ENCODE data around the gene ADORA2A. TPM values are rescaled to one million over a fixed set of nuclear protein-coding genes. Genes with fewer than 3 reads are reported as not detected.
A peak's percentile ranks its signal among the peaks of the same experiment; 100 is the strongest.

The ADORA2A gene
- total and polyA plus RNA-seq, 10 of the 15 experiments (the other 5 are each of a cell fraction or from before 2014, with no cell fraction given) = 0.69 to 31.2 (median 18.3) TPM

DNA sequence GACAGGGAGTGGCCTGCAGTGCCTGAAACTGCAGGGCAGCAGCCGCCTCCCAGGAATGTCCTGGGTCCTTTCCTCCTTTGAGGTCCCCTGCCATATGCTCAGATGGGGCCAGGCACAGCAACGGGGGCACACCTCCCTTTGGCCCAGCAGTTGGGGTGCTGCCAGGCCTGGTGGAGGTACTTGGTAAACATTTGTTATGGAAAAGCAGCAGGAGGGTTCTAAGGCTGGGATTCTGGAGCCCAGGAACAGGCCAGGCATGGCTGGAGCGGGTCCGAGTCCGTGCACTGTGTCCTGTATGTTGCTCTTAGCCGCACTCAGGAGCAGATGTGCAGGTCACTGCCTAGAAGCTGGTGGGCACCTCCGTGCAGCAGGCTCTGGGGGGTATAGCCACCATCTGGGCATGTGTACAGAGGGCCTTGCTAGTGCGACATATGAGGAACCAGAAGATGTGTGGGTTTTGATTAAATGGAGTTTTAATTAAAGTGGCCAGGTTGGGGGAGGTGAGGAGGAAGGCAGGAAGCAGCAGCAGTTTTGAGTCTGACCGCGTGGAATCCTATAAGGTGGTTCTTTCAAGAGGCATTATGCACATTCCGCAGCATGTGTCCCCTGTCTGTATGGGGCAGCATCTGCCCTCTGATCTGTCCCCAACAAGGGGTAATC is 1.5 kb downstream of the ADORA2A start:
- ATAC-seq (no peak), DNase-seq (ENCODE audit: low read depth, low spot score) (no peak), FAIRE-seq (no peak)
- BruUV-seq (replicated peaks) = TSS peak; percentile 41
- intact Hi-C loops (cut with micrococcal nuclease; ENCODE audit: unreplicated experiment) (no loop called here), in situ Hi-C loops (cut with MboI) (no loop called here)
- H3K79me2 ChIP-seq (ENCODE audit: control insufficient read depth, insufficient read depth, low read length) = peaks cover 87% of the 10 kb centered on the region
- H4K20me1 ChIP-seq (ENCODE audit: control insufficient read depth, insufficient read depth) = no peaks in the 10 kb centered on the region
- peak overlapping the region; percentile 89 for H3K27ac ChIP-seq (ENCODE audit: control insufficient read depth, insufficient read depth)
- ChIA-PET SMC1A (ENCODE audit: uncharacterized antibody, unreplicated experiment) (interaction anchor here (1.2 to 10.4 kb wide), 7 partner anchors 8 to 94 kb away, joined by 3 to 122 read pairs (median 14); no protein-coding TSS in a partner anchor), POLR2A (interaction anchor here (1.1 to 3.0 kb wide), 8 partner anchors 9 to 626 kb away, joined by 3 to 24 read pairs (median 7); no protein-coding TSS in a partner anchor), CTCF (interaction anchor here (0.5 to 19.9 kb wide), 10 partner anchors 8 to 705 kb away, joined by 3 to 332 read pairs (median 4); no protein-coding TSS in a partner anchor), RAD21 (ENCODE audit: unreplicated experiment) (interaction anchor here (0.7 to 10.4 kb wide), 9 partner anchors 9 to 126 kb away, joined by 3 to 107 read pairs (median 6); partner anchors contain the start of gene GUCD1)
- H3K4me2 ChIP-seq (ENCODE audit: control insufficient read depth, insufficient read depth) = peak overlapping the region; percentile 83
- peaks cover 57% of the 10 kb centered on the region for H3K4me1 ChIP-seq (ENCODE audit: control insufficient read depth, insufficient read depth, low read length)
- peak overlapping the region; percentile 60 for H3K4me3 ChIP-seq
- 74% methylated on average over 11 of the region's 11 CpGs for WGBS (ENCODE audit: insufficient coverage, insufficient replicate concordance, low lambda C conversion rate, missing lambda C conversion rate)
- peak overlapping the region; percentile 73 for H3K9ac ChIP-seq (ENCODE audit: control insufficient read depth, insufficient read depth, low read length)
- H2AFZ ChIP-seq (ENCODE audit: control insufficient read depth, low read depth, low read length) = peak overlapping the region; percentile 8; the same call in 1 of the 2 replicates
- H3K36me3 ChIP-seq (ENCODE audit: control insufficient read depth in 2 of 2, insufficient read depth in 2 of 2, low read length in 1 of 2) = peaks cover 0 to 5% of the 10 kb centered on the region in 2 experiments; a peak in 2 of 4 replicates
- TF ChIP-seq GABPA (IDR thresholded peaks at IDR 0.05; ENCODE audit: low read depth) (no peak), EED (IDR thresholded peaks at IDR 0.05; ENCODE audit: low read depth) (0 out of 2 replicates have a peak, but pooled peaks have one; percentile 11), SPI1 (IDR thresholded peaks at IDR 0.05; ENCODE audit: borderline replicate concordance, insufficient read depth, low read depth, low read length) (no peak)
- TF ChIP-seq, protein P1, sequence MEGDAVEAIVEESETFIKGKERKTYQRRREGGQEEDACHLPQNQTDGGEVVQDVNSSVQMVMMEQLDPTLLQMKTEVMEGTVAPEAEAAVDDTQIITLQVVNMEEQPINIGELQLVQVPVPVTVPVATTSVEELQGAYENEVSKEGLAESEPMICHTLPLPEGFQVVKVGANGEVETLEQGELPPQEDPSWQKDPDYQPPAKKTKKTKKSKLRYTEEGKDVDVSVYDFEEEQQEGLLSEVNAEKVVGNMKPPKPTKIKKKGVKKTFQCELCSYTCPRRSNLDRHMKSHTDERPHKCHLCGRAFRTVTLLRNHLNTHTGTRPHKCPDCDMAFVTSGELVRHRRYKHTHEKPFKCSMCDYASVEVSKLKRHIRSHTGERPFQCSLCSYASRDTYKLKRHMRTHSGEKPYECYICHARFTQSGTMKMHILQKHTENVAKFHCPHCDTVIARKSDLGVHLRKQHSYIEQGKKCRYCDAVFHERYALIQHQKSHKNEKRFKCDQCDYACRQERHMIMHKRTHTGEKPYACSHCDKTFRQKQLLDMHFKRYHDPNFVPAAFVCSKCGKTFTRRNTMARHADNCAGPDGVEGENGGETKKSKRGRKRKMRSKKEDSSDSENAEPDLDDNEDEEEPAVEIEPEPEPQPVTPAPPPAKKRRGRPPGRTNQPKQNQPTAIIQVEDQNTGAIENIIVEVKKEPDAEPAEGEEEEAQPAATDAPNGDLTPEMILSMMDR (IDR thresholded peaks at IDR 0.05 in 2 of 3, conservative IDR thresholded peaks at IDR 0.05 in 1 of 3; ENCODE audit: control insufficient read depth in 2 of 3, extremely low read depth in 1 of 3, insufficient read depth in 1 of 3, low read depth in 3 of 3, low read length in 3 of 3) = 0 out of 6 replicates have a peak, but pooled peaks of 1 of the 3 experiments have one; percentile 0
- no peaks in the 10 kb centered on the region for H3K9me3 ChIP-seq (replicated peaks; ENCODE audit: control insufficient read depth, insufficient read depth, low read length)
- no peaks in the 10 kb centered on the region for H3K27me3 ChIP-seq (replicated peaks in 1 of 2; ENCODE audit: control insufficient read depth in 2 of 2, insufficient read depth in 2 of 2, low read length in 1 of 2)
